H1 (cell line): Measurements from ENCODE around the gene ZNF768. TPM values are rescaled to one million over a fixed set of nuclear protein-coding genes. Genes with fewer than 3 reads are reported as not detected.

Experiments used
- CTCF ChIA-PET: fragments of 300-600 bp; sonication (Branson Sonifier 250); formaldehyde crosslinking; loops from one replicate; lab custom pipeline; 2021; ENCODE audit not compliant: partially characterized antibody; lab: Charles Lee
- POLR2A ChIA-PET: fragments of 300-600 bp; sonication (Branson Sonifier 250); formaldehyde crosslinking; loops from one replicate; lab custom pipeline; 2021; ENCODE audit warnings: inconsistent platforms; ENCODE audit not compliant: partially characterized antibody; lab: Charles Lee
- DNase-seq, 2 experiments: peaks; one replicate each; pipeline versions ENCODE4 v3.0.0 to v3.0.0-alpha.2; 2010 to 2022; ENCODE audit warnings: low spot score in 2 of 2, low read depth in 1 of 2, mixed read lengths in 1 of 2
- FAIRE-seq: peaks from 2 replicates; lab custom pipeline; 2011; peaks lifted over from hg19 to GRCh38; lab: Jason Lieb, UNC
- H2AFZ ChIP-seq: 2 replicates; pipeline ENCODE4 v1.8.1; 2012; ENCODE audit warnings: low read length, inconsistent platforms
- H2AK5ac ChIP-seq: 2 replicates; pipeline ENCODE4 v1.6.1; 2013; ENCODE audit warnings: low read depth, low read length
- H2BK120ac ChIP-seq: replicated peaks from 2 replicates; pipeline ENCODE3; 2013; ENCODE audit warnings: low read depth, low read length, inconsistent platforms
- H2BK12ac ChIP-seq: 2 replicates; pipeline ENCODE4 v1.6.1; 2013; ENCODE audit warnings: low read depth, low read length
- H2BK15ac ChIP-seq: 2 replicates; pipeline ENCODE4 v1.6.1; 2013; ENCODE audit warnings: low read length
- H2BK20ac ChIP-seq: 2 replicates; pipeline ENCODE4 v1.6.1; 2013; ENCODE audit warnings: low read length
- H2BK5ac ChIP-seq: 2 replicates; pipeline ENCODE4 v1.6.1; 2013; ENCODE audit warnings: low read depth, low read length
- H3K14ac ChIP-seq: 2 replicates; pipeline ENCODE4 v1.6.1; 2013; ENCODE audit warnings: inconsistent platforms; ENCODE audit not compliant: insufficient read length
- H3K18ac ChIP-seq: 2 replicates; pipeline ENCODE4 v1.6.1; 2013; ENCODE audit warnings: low read length; ENCODE audit errors: extremely low read depth
- H3K23ac ChIP-seq: 2 replicates; pipeline ENCODE4 v1.6.1; 2013; ENCODE audit warnings: inconsistent platforms; ENCODE audit not compliant: insufficient read length
- H3K23me2 ChIP-seq: 2 replicates; pipeline ENCODE4 v1.6.1; 2013; ENCODE audit warnings: low read depth, low read length
- H3K27ac ChIP-seq: 2 replicates; pipeline ENCODE4 v1.6.1; 2011; ENCODE audit warnings: low read depth, low read length, inconsistent platforms
- H3K27me3 ChIP-seq, 4 experiments: replicated peaks in 1 of 4; 1 replicate in 1 of 4; 2 replicates in 3 of 4; pipeline versions ENCODE4 v1.6.1 to v1.8.1; 2011 to 2013; ENCODE audit warnings: low read length in 3 of 4, mild to moderate bottlenecking in 3 of 4, inconsistent platforms in 2 of 4, mixed read lengths in 2 of 4, moderate library complexity in 1 of 4; ENCODE audit not compliant: control insufficient read depth in 3 of 4, insufficient read depth in 3 of 4; ENCODE audit errors: extremely low read depth in 1 of 4
- H3K36me3 ChIP-seq, 4 experiments: 2 replicates each; pipeline versions ENCODE4 v1.6.1 to v1.8.1; 2011 to 2013; ENCODE audit warnings: mild to moderate bottlenecking in 4 of 4, low read length in 3 of 4, moderate library complexity in 2 of 4, control low read depth in 1 of 4, inconsistent platforms in 1 of 4; ENCODE audit not compliant: insufficient read depth in 4 of 4, control insufficient read depth in 2 of 4
- H3K4ac ChIP-seq: replicated peaks from 2 replicates; pipeline ENCODE3; 2013; ENCODE audit warnings: low read length, low read depth, mixed read lengths, inconsistent platforms; ENCODE audit not compliant: insufficient read length
- H3K4me1 ChIP-seq, 4 experiments: replicated peaks in 1 of 4; 1 replicate in 1 of 4; 2 replicates in 3 of 4; pipeline versions ENCODE4 v1.6.1 to v1.8.1; 2011 to 2013; ENCODE audit warnings: low read length in 3 of 4, inconsistent platforms in 2 of 4, mixed read lengths in 1 of 4; ENCODE audit not compliant: insufficient read depth in 4 of 4, control insufficient read depth in 3 of 4
- H3K4me2 ChIP-seq, 2 experiments: 2 replicates each; pipeline versions ENCODE4 v1.6.1 to v1.8.1; 2011 to 2013; ENCODE audit warnings: low read depth in 2 of 2, low read length in 2 of 2, control low read depth in 1 of 2, inconsistent platforms in 1 of 2, mild to moderate bottlenecking in 1 of 2; ENCODE audit not compliant: insufficient read depth in 1 of 2
- H3K4me3 ChIP-seq, 4 experiments: fragments of 200-600, 300-600 bp in 1 of 4; sonication (generic), shearing (Covaris generic), sonication (Bioruptor Twin) in 1 of 4; 2 replicates each; pipeline versions ENCODE4 v1.5.1 to v1.8.1; 2011 to 2016; ENCODE audit warnings: low read length in 4 of 4, low read depth in 3 of 4, control low read depth in 2 of 4, inconsistent platforms in 2 of 4, mild to moderate bottlenecking in 2 of 4, mixed read lengths in 1 of 4, moderate library complexity in 1 of 4; ENCODE audit not compliant: insufficient read depth in 2 of 4; ENCODE audit errors: extremely low read depth in 1 of 4
- H3K56ac ChIP-seq: replicated peaks from 2 replicates; pipeline ENCODE3; 2013; ENCODE audit warnings: low read depth, mild to moderate bottlenecking, mixed read lengths, low read length, inconsistent platforms; ENCODE audit not compliant: insufficient read length
- H3K79me1 ChIP-seq: 2 replicates; pipeline ENCODE4 v1.6.1; 2013; ENCODE audit warnings: low read depth, low read length, control low read depth
- H3K79me2 ChIP-seq, 2 experiments: 2 replicates each; pipeline versions ENCODE4 v1.6.1 to v1.8.1; 2012 to 2013; ENCODE audit warnings: low read length in 2 of 2, mild to moderate bottlenecking in 2 of 2, inconsistent platforms in 1 of 2; ENCODE audit not compliant: insufficient read depth in 2 of 2, control insufficient read depth in 1 of 2
- H3K9ac ChIP-seq, 4 experiments: replicated peaks in 1 of 4; 1 replicate in 1 of 4; 2 replicates in 3 of 4; pipeline versions ENCODE4 v1.6.1 to v1.8.1; 2011 to 2013; ENCODE audit warnings: low read depth in 3 of 4, low read length in 3 of 4, control low read depth in 2 of 4, mild to moderate bottlenecking in 2 of 4, moderate library complexity in 2 of 4, inconsistent platforms in 1 of 4; ENCODE audit errors: extremely low read depth in 1 of 4
- H3K9me3 ChIP-seq, 2 experiments: 2 replicates each; pipeline versions ENCODE4 v1.6.1 to v1.8.1; 2012 to 2013; ENCODE audit warnings: mild to moderate bottlenecking in 2 of 2, moderate library complexity in 2 of 2, control low read depth in 1 of 2, inconsistent platforms in 1 of 2, low read depth in 1 of 2, low read length in 1 of 2, mixed read lengths in 1 of 2; ENCODE audit not compliant: insufficient read depth in 2 of 2
- H4K20me1 ChIP-seq, 2 experiments: replicated peaks in 1 of 2; 2 replicates each; pipeline versions ENCODE3 to v1.8.1; 2011 to 2013; ENCODE audit warnings: inconsistent platforms in 2 of 2, low read length in 2 of 2, mild to moderate bottlenecking in 1 of 2; ENCODE audit not compliant: insufficient read depth in 2 of 2, control insufficient read depth in 1 of 2
- H4K5ac ChIP-seq: 2 replicates; pipeline ENCODE4 v1.6.1; 2013; ENCODE audit warnings: low read length, low read depth, mixed read lengths, inconsistent platforms; ENCODE audit not compliant: insufficient read length
- H4K8ac ChIP-seq: 2 replicates; pipeline ENCODE4 v1.8.0; 2013; ENCODE audit warnings: mild to moderate bottlenecking, moderate library complexity, low read length, inconsistent platforms; ENCODE audit not compliant: insufficient read depth; ENCODE audit errors: extremely low read depth
- H4K91ac ChIP-seq: replicated peaks from 2 replicates; pipeline ENCODE3; 2013; ENCODE audit warnings: low read length, mixed read lengths, inconsistent platforms; ENCODE audit not compliant: insufficient read length
- BCL11A ChIP-seq, 2 experiments: IDR thresholded peaks; one replicate each; pipeline ENCODE4 v1.6.1; 2011; ENCODE audit warnings: low read depth in 2 of 2, low read length in 2 of 2, mild to moderate bottlenecking in 2 of 2
- CBX8 ChIP-seq: fragments of 300-800, 300-1000 bp; sonication (generic); IDR thresholded peaks from 2 replicates; pipeline ENCODE4 v1.7.1; 2016; ENCODE audit warnings: low read depth, low read length, borderline replicate concordance
- EP300 ChIP-seq, 2 experiments: IDR thresholded peaks; 1 replicate in 1 of 2; 2 replicates in 1 of 2; pipeline ENCODE4 v1.6.1; 2011 to 2012; ENCODE audit warnings: low read depth in 2 of 2, low read length in 2 of 2, mild to moderate bottlenecking in 2 of 2, borderline replicate concordance in 1 of 2, inconsistent platforms in 1 of 2, moderate library complexity in 1 of 2
- EZH2 ChIP-seq: fragments of 200-600 bp; sonication (generic); IDR thresholded peaks from 2 replicates; pipeline ENCODE4 v1.7.1; 2012; ENCODE audit warnings: low read depth, mild to moderate bottlenecking, moderate library complexity, low read length, inconsistent platforms; ENCODE audit not compliant: severe bottlenecking
- FOSL1 ChIP-seq: IDR thresholded peaks from 2 replicates; pipeline ENCODE4 v1.6.1; 2011; ENCODE audit warnings: mild to moderate bottlenecking, low read depth, low read length, moderate library complexity; ENCODE audit not compliant: insufficient read depth
- GTF2F1 ChIP-seq: IDR thresholded peaks from 2 replicates; pipeline ENCODE4 v1.6.1; 2012; ENCODE audit warnings: low read depth, low read length, improper control_type of control experiment, borderline replicate concordance
- JUN ChIP-seq: IDR thresholded peaks from 2 replicates; pipeline ENCODE4 v1.6.1; 2011; ENCODE audit warnings: low read depth, mild to moderate bottlenecking, improper control_type of control experiment, low read length
- KDM4A ChIP-seq: IDR thresholded peaks from one replicate; pipeline ENCODE4 v1.7.1; 2012; ENCODE audit warnings: low read depth, mild to moderate bottlenecking, moderate library complexity, low read length, inconsistent platforms; ENCODE audit not compliant: severe bottlenecking
- KDM5A ChIP-seq: fragments of 200-600 bp; IDR thresholded peaks from 2 replicates; pipeline ENCODE4 v1.7.1; 2012; ENCODE audit warnings: mild to moderate bottlenecking, low read length, inconsistent platforms, mixed read lengths
- MAFK ChIP-seq: IDR thresholded peaks from 2 replicates; pipeline ENCODE4 v1.6.1; 2012; ENCODE audit warnings: low read depth, mild to moderate bottlenecking, improper control_type of control experiment, low read length
- NANOG ChIP-seq: IDR thresholded peaks from 2 replicates; pipeline ENCODE4 v1.6.1; 2011; ENCODE audit warnings: low read length, low read depth, mild to moderate bottlenecking, inconsistent platforms; ENCODE audit not compliant: insufficient read depth, poor library complexity, severe bottlenecking
- POU5F1 ChIP-seq: IDR thresholded peaks from 2 replicates; pipeline ENCODE4 v1.6.1; 2011; ENCODE audit warnings: low read depth, mild to moderate bottlenecking, low read length, moderate library complexity
- SIX5 ChIP-seq: IDR thresholded peaks from 2 replicates; pipeline ENCODE4 v1.6.1; 2011; ENCODE audit warnings: mild to moderate bottlenecking, low read depth, low read length
- TAF1 ChIP-seq: IDR thresholded peaks from 2 replicates; pipeline ENCODE4 v1.6.1; 2011; ENCODE audit warnings: mild to moderate bottlenecking, low read depth, low read length
- WGBS, 2 experiments: shearing (Covaris generic) in 1 of 2; methylation state at CpG; one replicate each; pipeline versions ENCODE4 v1.1.6 to v1.1.7; 2013 to 2015; ENCODE audit warnings: low lambda C conversion rate in 2 of 2, mixed read lengths in 2 of 2, inconsistent platforms in 1 of 2, low coverage in 1 of 2, missing lambda C conversion rate in 1 of 2; ENCODE audit not compliant: insufficient replicate concordance in 2 of 2, insufficient coverage in 1 of 2, insufficient read length in 1 of 2; ENCODE audit errors: extremely low coverage in 1 of 2, missing lambda C conversion rate in 1 of 2; 5-methylcytosine and 5-hydroxymethylcytosine counted together
- polyA plus RNA-seq, 7 experiments: library from polyadenylated mRNA; depleted of rRNA in 3 of 7; stranded (reverse) in 5 of 7; unstranded in 2 of 7; fragments of >200 nt in 5 of 7; fragments of 200-250 nt in 2 of 7; gene quantifications; 1 replicate in 5 of 7; 2 replicates in 1 of 7; 4 replicates in 1 of 7; pipeline versions ENCODE4 v1.2.1 to v1.2.3, GENCODE V29; 2011 to 2013; ENCODE audit warnings: missing spikeins in 2 of 7, mixed read lengths in 2 of 7
- total RNA-seq: library from RNA; stranded (reverse); fragmentation: NEBNext Ultra II Directional; extraction: Animal tissue kit (Norgen Biotek cat#: 25700); gene quantifications from 2 replicates; pipeline ENCODE4 v1.2.1, GENCODE V29; 2021

The ZNF768 gene
- total and polyA plus RNA-seq, 2 of the 8 experiments (the other 6 are each of a cell fraction or from before 2014, with no cell fraction given), result 36.1 to 47.7 TPM

- no peak overlapping the region for H3K23ac ChIP-seq
- H4K20me1 ChIP-seq, result no peaks in the 10 kb centered on the region
- no peak overlapping the region for H3K4me3 ChIP-seq
- no peak overlapping the region for H3K4ac ChIP-seq
- H3K36me3 ChIP-seq, result no peaks in the 10 kb centered on the region
- no peak overlapping the region for H2BK5ac ChIP-seq
- no peaks in the 10 kb centered on the region for H3K9me3 ChIP-seq
- H3K14ac ChIP-seq, result no peak overlapping the region
- no peak overlapping the region for H4K5ac ChIP-seq
- no peak overlapping the region for H2BK15ac ChIP-seq
- H2BK12ac ChIP-seq, result no peak overlapping the region
- no peaks in the 10 kb centered on the region for H3K79me1 ChIP-seq
- no peak overlapping the region for H3K18ac ChIP-seq
- no peak overlapping the region for H2BK120ac ChIP-seq
- FAIRE-seq, result no peak
- H3K56ac ChIP-seq, result no peak overlapping the region
- CTCF ChIA-PET, result interaction anchor here (0.7 to 1.0 kb wide), 3 partner anchors 28 to 138 kb away, joined by 3 to 5 read pairs (median 3); no protein-coding TSS in a partner anchor
- no peak overlapping the region for H3K9ac ChIP-seq
- WGBS, 2 experiments, result 85% methylated on average over 3 of the region's 3 CpGs; no CpG with 5 or more reads in 1 of the 2 experiments
- no peak overlapping the region for H4K91ac ChIP-seq
- H2AFZ ChIP-seq, result no peak overlapping the region
- H2BK20ac ChIP-seq, result no peak overlapping the region
- POLR2A ChIA-PET, result interaction anchor here (0.6 kb wide), 1 partner anchor 18 kb away, joined by 5 read pairs; no protein-coding TSS in a partner anchor
- no peak overlapping the region for H3K27ac ChIP-seq
- DNase-seq, result no peak
- peaks cover 0 to 2% (median 0%) of the 10 kb centered on the region in 4 experiments; a peak in 1 of 7 replicates for H3K27me3 ChIP-seq
- no peaks in the 10 kb centered on the region for H3K79me2 ChIP-seq
- H3K23me2 ChIP-seq, result no peaks in the 10 kb centered on the region
- no peak overlapping the region for H2AK5ac ChIP-seq
- no peak overlapping the region for H4K8ac ChIP-seq
- no peak overlapping the region for H3K4me2 ChIP-seq
- peaks cover 0 to 3% (median 0%) of the 10 kb centered on the region in 4 experiments; a peak in 1 of 7 replicates for H3K4me1 ChIP-seq
- no peak for TF ChIP-seq EP300 (IDR thresholded peaks at IDR 0.05; ENCODE audit: borderline replicate concordance in 1 of 2, low read depth in 2 of 2, low read length in 2 of 2)
- TF ChIP-seq JUN, result no peak
- no peak for TF ChIP-seq POU5F1
- no peak for TF ChIP-seq FOSL1
- no peak for TF ChIP-seq KDM4A
- no peak for TF ChIP-seq MAFK
- no peak for TF ChIP-seq TAF1
- TF ChIP-seq GTF2F1, result no peak
- TF ChIP-seq CBX8, result no peak
- TF ChIP-seq NANOG, result no peak
- no peak for TF ChIP-seq SIX5
- TF ChIP-seq EZH2, result no peak
- TF ChIP-seq BCL11A (IDR thresholded peaks at IDR 0.05; ENCODE audit: low read depth in 2 of 2, low read length in 2 of 2), result no peak
- no peak for TF ChIP-seq KDM5A
Measured at GRCh38 chr16:30476991-30477390, 49.4 kb downstream of the ZNF768 start.
